A673 (cell line): ENCODE measurements around the gene CTNNA3. TPM values are rescaled to one million over a fixed set of nuclear protein-coding genes. Genes with fewer than 3 reads are reported as not detected.
A peak's percentile ranks its signal among the peaks of the same experiment; 100 is the strongest.

ENCODE experiments used
- BruUV-seq: library from RNA; stranded (reverse); fragments of 400-500 nt; replicated peaks from 2 replicates; lab custom pipeline; 2021; lab: Mats Ljungman, UMichigan
- CTCF ChIA-PET: fragments of 300-600 bp; sonication (Branson Sonifier 250); formaldehyde crosslinking; loops from one replicate; lab custom pipeline; 2022; ENCODE audit warnings: antibody characterized with exemption; lab: Charles Lee
- POLR2A ChIA-PET: fragments of 300-600 bp; sonication (Branson Sonifier 250); formaldehyde crosslinking; loops from one replicate; lab custom pipeline; 2022; ENCODE audit warnings: antibody characterized with exemption; ENCODE audit not compliant: low non-redundant PET; lab: Charles Lee
- DNase-seq: peaks from one replicate; pipeline ENCODE4 v3.0.0-alpha.2; 2015; ENCODE audit warnings: low spot score
- H3K27ac ChIP-seq: fragments of 200-600 bp; sonication (generic); 2 replicates; pipeline ENCODE4 v1.5.1; 2016; ENCODE audit warnings: mixed run types, low read depth, mild to moderate bottlenecking, mixed read lengths, antibody characterized with exemption, low read length; ENCODE audit not compliant: poor library complexity, severe bottlenecking
- H3K27me3 ChIP-seq: fragments of 200-600 bp; sonication (generic); replicated peaks from 2 replicates; pipeline ENCODE4 v1.6.1; 2017; ENCODE audit warnings: mixed run types, low read depth, mild to moderate bottlenecking, mixed read lengths, antibody characterized with exemption, low read length; ENCODE audit not compliant: insufficient read depth, poor library complexity
- H3K36me3 ChIP-seq: fragments of 200-600 bp; sonication (generic); 2 replicates; pipeline ENCODE4 v1.6.1; 2016; ENCODE audit warnings: mixed run types, mild to moderate bottlenecking, mixed read lengths, antibody characterized with exemption, low read length; ENCODE audit not compliant: insufficient read depth, poor library complexity, severe bottlenecking
- H3K4me1 ChIP-seq: fragments of 200-600 bp; sonication (generic); 2 replicates; pipeline ENCODE4 v1.6.1; 2017; ENCODE audit warnings: mixed run types, mild to moderate bottlenecking, mixed read lengths, antibody characterized with exemption, low read length; ENCODE audit not compliant: insufficient read depth, poor library complexity, severe bottlenecking
- H3K4me3 ChIP-seq: fragments of 200-600 bp; sonication (generic); 2 replicates; pipeline ENCODE4 v1.5.1; 2016; ENCODE audit warnings: low read depth, mixed run types, mild to moderate bottlenecking, mixed read lengths, low read length; ENCODE audit not compliant: poor library complexity, severe bottlenecking
- H3K9me3 ChIP-seq: fragments of 200-600 bp; sonication (generic); 2 replicates; pipeline ENCODE4 v1.6.1; 2016; ENCODE audit warnings: mixed run types, low read depth, mild to moderate bottlenecking, mixed read lengths, antibody characterized with exemption, low read length; ENCODE audit not compliant: poor library complexity, severe bottlenecking
- EZH2 ChIP-seq: fragments of 200-600 bp; sonication (generic); IDR thresholded peaks from 2 replicates; pipeline ENCODE4 v1.6.1; 2017; ENCODE audit warnings: borderline replicate concordance, low read depth, mild to moderate bottlenecking, mixed read lengths, antibody characterized with exemption, low read length; ENCODE audit not compliant: poor library complexity, severe bottlenecking
- intact Hi-C: fragments of 100-400 bp; cut with micrococcal nuclease; formaldehyde crosslinking; loops from one replicate; pipeline ENCODE4 v1.10.0; 2022; ENCODE audit not compliant: unreplicated experiment
- total RNA-seq: library from RNA; stranded (reverse); gene quantifications from 2 replicates; pipeline ENCODE4 v1.2.3, GENCODE V29; 2021
- TF ChIP-seq, protein P1 (sequence below): fragments of 300-800, 200-600 bp; sonication (generic); conservative IDR thresholded peaks from 2 replicates; pipeline ENCODE4 v1.5.1; 2017; ENCODE audit warnings: low read depth, mild to moderate bottlenecking, antibody characterized with exemption, low read length, moderate library complexity, mixed read lengths

CTNNA3 gene
- total RNA-seq, 1 experiment from 2014 or later: not detected

GRCh38 chr10:67606572-67606971 is 89.4 kb downstream of the CTNNA3 start:
- no peaks in the 10 kb centered on the region for H3K36me3 ChIP-seq
- H3K4me1 ChIP-seq: no peaks in the 10 kb centered on the region
- TF ChIP-seq, protein P1, sequence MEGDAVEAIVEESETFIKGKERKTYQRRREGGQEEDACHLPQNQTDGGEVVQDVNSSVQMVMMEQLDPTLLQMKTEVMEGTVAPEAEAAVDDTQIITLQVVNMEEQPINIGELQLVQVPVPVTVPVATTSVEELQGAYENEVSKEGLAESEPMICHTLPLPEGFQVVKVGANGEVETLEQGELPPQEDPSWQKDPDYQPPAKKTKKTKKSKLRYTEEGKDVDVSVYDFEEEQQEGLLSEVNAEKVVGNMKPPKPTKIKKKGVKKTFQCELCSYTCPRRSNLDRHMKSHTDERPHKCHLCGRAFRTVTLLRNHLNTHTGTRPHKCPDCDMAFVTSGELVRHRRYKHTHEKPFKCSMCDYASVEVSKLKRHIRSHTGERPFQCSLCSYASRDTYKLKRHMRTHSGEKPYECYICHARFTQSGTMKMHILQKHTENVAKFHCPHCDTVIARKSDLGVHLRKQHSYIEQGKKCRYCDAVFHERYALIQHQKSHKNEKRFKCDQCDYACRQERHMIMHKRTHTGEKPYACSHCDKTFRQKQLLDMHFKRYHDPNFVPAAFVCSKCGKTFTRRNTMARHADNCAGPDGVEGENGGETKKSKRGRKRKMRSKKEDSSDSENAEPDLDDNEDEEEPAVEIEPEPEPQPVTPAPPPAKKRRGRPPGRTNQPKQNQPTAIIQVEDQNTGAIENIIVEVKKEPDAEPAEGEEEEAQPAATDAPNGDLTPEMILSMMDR: no peak
- peaks cover 4% of the 10 kb centered on the region for H3K27me3 ChIP-seq
- intact Hi-C loops: no loop called here
- DNase-seq: peak; percentile 39
- no peak overlapping the region for H3K27ac ChIP-seq
- H3K9me3 ChIP-seq: no peaks in the 10 kb centered on the region
- BruUV-seq: no TSS peak
- CTCF ChIA-PET: no interaction called here
- POLR2A ChIA-PET: no interaction called here
- no peak overlapping the region for H3K4me3 ChIP-seq

- Histone ChIP-seq H3K27me3 (no peaks in the 10 kb centered on the region), H3K4me3 (no peak overlapping the region), H3K4me1 (no peaks in the 10 kb centered on the region), H3K27ac (no peak overlapping the region), H3K9me3 (no peaks in the 10 kb centered on the region), H3K36me3 (no peaks in the 10 kb centered on the region)
- TF ChIP-seq EZH2: no peak
- TF ChIP-seq, protein P1: no peak
- intact Hi-C loops: no loop called here
- ChIA-PET POLR2A (no interaction called here), CTCF (no interaction called here)
- no TSS peak for BruUV-seq
- no peak for DNase-seq
Observed at GRCh38 chr10:67603701-67604100, 92.3 kb downstream of the CTNNA3 start.

DNA sequence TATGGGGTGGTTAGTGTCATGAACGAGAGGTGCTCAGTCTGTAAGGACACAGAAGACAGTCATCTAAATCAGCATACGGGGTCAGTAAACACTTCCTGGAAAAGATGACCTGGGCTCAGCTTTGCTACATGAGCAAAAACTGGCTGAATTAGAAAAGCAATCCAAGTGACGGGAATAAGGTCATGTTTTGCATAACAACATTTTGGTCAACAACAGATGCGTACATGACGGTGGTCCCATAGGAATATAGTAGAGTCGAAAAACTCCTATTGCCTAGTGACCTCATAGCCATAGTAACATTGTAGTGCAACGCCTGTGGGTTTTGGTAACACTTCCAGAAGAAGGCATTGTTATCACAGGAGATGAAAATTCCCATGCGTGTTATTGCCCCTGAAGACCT is 92.9 kb downstream of the CTNNA3 start:
- no peaks in the 10 kb centered on the region for H3K36me3 ChIP-seq
- no peaks in the 10 kb centered on the region for H3K9me3 ChIP-seq
- ChIA-PET POLR2A (no interaction called here), CTCF (no interaction called here)
- no peaks in the 10 kb centered on the region for H3K27me3 ChIP-seq
- H3K4me3 ChIP-seq: no peak overlapping the region
- no peak for TF ChIP-seq EZH2
- TF ChIP-seq, protein P1: no peak
- intact Hi-C loops: no loop called here
- H3K4me1 ChIP-seq: no peaks in the 10 kb centered on the region
- no peak overlapping the region for H3K27ac ChIP-seq
- no TSS peak for BruUV-seq
- no peak for DNase-seq
